Measurements from ENCODE around the gene LPP. TPM values are rescaled to one million over a fixed set of nuclear protein-coding genes. Genes with fewer than 3 reads are reported as not detected.

LPP gene
- total RNA-seq, 4 donors from 2014 or later = 56.0 to 65.7 (median 58.1) TPM

GRCh38 chr3:188227442-188227841, 73.5 kb downstream of the LPP start:
- intact Hi-C loops (cut with DNase I; ENCODE audit: low total_unique reads) = loop anchor here (10.0 kb wide), 1 partner anchor 1587 kb away; no protein-coding TSS in a partner anchor
- H3K27ac ChIP-seq = peak overlapping the region in 2 of 4 donors; percentile 20 to 87

GRCh38 chr3:188229177-188229576, 75.2 kb downstream of the LPP start:
- no peak for ATAC-seq

More at GRCh38 chr3:188227442-188227841, 73.5 kb downstream of the LPP start:
- H3K4me3 ChIP-seq = no peak overlapping the region
- in situ Hi-C loops (cut with MboI; ENCODE audit: low sequenced_read_pairs in 4 of 4) = loop anchor here in 1 of 4 donors (25.0 kb wide), 1 partner anchor 490 kb away; the partner anchor contains the start of gene BCL6
- no peak for TF ChIP-seq POLR2A (IDR thresholded peaks at IDR 0.05)
- TF ChIP-seq CTCF (IDR thresholded peaks at IDR 0.05 in 4 of 5, conservative IDR thresholded peaks at IDR 0.05 in 1 of 5) = no peak
- peaks cover 38 to 59% of the 10 kb centered on the region in 2 donors for H3K4me1 ChIP-seq
- no peak for DNase-seq
- no peaks in the 10 kb centered on the region for H3K27me3 ChIP-seq
- no peak for ATAC-seq
- no peaks in the 10 kb centered on the region for H3K36me3 ChIP-seq
- H3K9me3 ChIP-seq = no peaks in the 10 kb centered on the region

GRCh38 chr3:188229726-188230125, 75.8 kb downstream of the LPP start:
- TF ChIP-seq POLR2A (IDR thresholded peaks at IDR 0.05) = no peak
- no peak for TF ChIP-seq CTCF (IDR thresholded peaks at IDR 0.05 in 4 of 5, conservative IDR thresholded peaks at IDR 0.05 in 1 of 5)
- H3K9me3 ChIP-seq = no peaks in the 10 kb centered on the region
- no peak overlapping the region for H3K4me3 ChIP-seq
- H3K27ac ChIP-seq = peak overlapping the region; percentile 87 to 89 (median 88)
- peaks cover 25 to 56% of the 10 kb centered on the region in 2 donors for H3K4me1 ChIP-seq
- no peaks in the 10 kb centered on the region for H3K36me3 ChIP-seq
- intact Hi-C loops (cut with DNase I; ENCODE audit: low total_unique reads) = loop anchor here (10.0 kb wide), 1 partner anchor 1585 kb away; no protein-coding TSS in a partner anchor
- DNase-seq (no peak), ATAC-seq (no peak)
- no peaks in the 10 kb centered on the region for H3K27me3 ChIP-seq
- in situ Hi-C loops (cut with MboI; ENCODE audit: low sequenced_read_pairs in 4 of 4) = loop anchor here in 1 of 4 donors (25.0 kb wide), 1 partner anchor 492 kb away; the partner anchor contains the start of gene BCL6

More at GRCh38 chr3:188229177-188229576, 75.2 kb downstream of the LPP start:
- intact Hi-C loops (cut with DNase I; ENCODE audit: low total_unique reads) = loop anchor here (10.0 kb wide), 1 partner anchor 1586 kb away; no protein-coding TSS in a partner anchor
- no peak for TF ChIP-seq CTCF (IDR thresholded peaks at IDR 0.05 in 4 of 5, conservative IDR thresholded peaks at IDR 0.05 in 1 of 5)
- no peak for TF ChIP-seq POLR2A (IDR thresholded peaks at IDR 0.05)
- Histone ChIP-seq H3K27me3 (no peaks in the 10 kb centered on the region), H3K4me3 (no peak overlapping the region), H3K36me3 (no peaks in the 10 kb centered on the region), H3K27ac (peak overlapping the region; percentile 87 to 89 (median 88)), H3K9me3 (no peaks in the 10 kb centered on the region), H3K4me1 (peaks cover 28 to 59% of the 10 kb centered on the region in 2 donors)
- no peak for DNase-seq
- in situ Hi-C loops (cut with MboI; ENCODE audit: low sequenced_read_pairs in 4 of 4) = loop anchor here in 1 of 4 donors (25.0 kb wide), 1 partner anchor 492 kb away; the partner anchor contains the start of gene BCL6

GRCh38 chr3:188230962-188231361, 77.0 kb downstream of the LPP start:
- DNase-seq (peak; percentile 74 to 88), ATAC-seq (peak; percentile 96)
- in situ Hi-C loops (cut with MboI; ENCODE audit: low sequenced_read_pairs in 4 of 4) = loop anchor here in 1 of 4 donors (25.0 kb wide), 1 partner anchor 494 kb away; the partner anchor contains the start of gene BCL6
- Histone ChIP-seq H3K27me3 (no peaks in the 10 kb centered on the region), H3K4me3 (peak overlapping the region in 2 of 4 donors; percentile 8 to 31), H3K9me3 (no peaks in the 10 kb centered on the region), H3K36me3 (no peaks in the 10 kb centered on the region), H3K4me1 (peaks cover 20 to 56% of the 10 kb centered on the region in 2 donors), H3K27ac (peak overlapping the region; percentile 87 to 89 (median 88))
- TF ChIP-seq CTCF (IDR thresholded peaks at IDR 0.05 in 4 of 5, conservative IDR thresholded peaks at IDR 0.05 in 1 of 5) (no peak), POLR2A (IDR thresholded peaks at IDR 0.05) (peak; percentile 85 to 91)
- intact Hi-C loops (cut with DNase I; ENCODE audit: low total_unique reads) = loop anchor here (1.0 kb wide), 1 partner anchor 9 kb away; no protein-coding TSS in a partner anchor

Measured in gastrocnemius medialis (tissue), 4 donors.